HepG2 (cell line): ENCODE data around the gene AGAP4. TPM values are rescaled to one million over a fixed set of nuclear protein-coding genes. Genes with fewer than 3 reads are reported as not detected.
A peak's percentile ranks its signal among the peaks of the same experiment; 100 is the strongest.
"Not testable (repeated sequence)": the region's sequence is repeated elsewhere in the genome, so short reads cannot be mapped to it uniquely, and the experiment has no call there.

ENCODE experiments used
- ATAC-seq: fragments of 200-7000 bp; cut with Tn5 transposase; 3 replicates; pipeline ENCODE4 v1.9.1; 2020; ENCODE audit warnings: mild to moderate bottlenecking, moderate library complexity
- BruUV-seq: library from RNA; stranded (reverse); fragments of 400-500 nt; replicated peaks from 2 replicates; lab custom pipeline; 2021; lab: Mats Ljungman, UMichigan
- CTCF ChIA-PET: fragments of 300-600 bp; formaldehyde crosslinking; extraction: SDS; loops from one replicate; lab custom pipeline; 2021; ENCODE audit warnings: low total read pairs, inconsistent platforms, low intra/inter-chr PET ratio; lab: Yijun Ruan, JAX
- POLR2A ChIA-PET: fragments of 350-600 bp; sonication (Branson Sonifier 250); formaldehyde crosslinking; loops from one replicate; lab custom pipeline; 2020; ENCODE audit warnings: antibody characterized with exemption, inconsistent platforms; lab: Yijun Ruan, JAX
- DNase-seq: peaks from one replicate; pipeline ENCODE4 v3.0.0-alpha.2; 2015; ENCODE audit warnings: low spot score
- FAIRE-seq: peaks from 3 replicates; lab custom pipeline; 2011; peaks lifted over from hg19 to GRCh38; lab: Jason Lieb, UNC
- H2AFZ ChIP-seq: one replicate; pipeline ENCODE4 v1.6.1; 2011; ENCODE audit warnings: low read length, inconsistent platforms
- H3K27ac ChIP-seq: fragments of 300-600 bp; 3 replicates; pipeline ENCODE4 v1.8.0; 2011; ENCODE audit warnings: mixed run types, mild to moderate bottlenecking, mixed read lengths, low read length, inconsistent platforms; ENCODE audit not compliant: insufficient read depth; ENCODE audit errors: extremely low read length
- H3K27me3 ChIP-seq, 2 experiments: fragments of 200-600 bp in 1 of 2; 2 replicates in 1 of 2; 3 replicates in 1 of 2; pipeline versions ENCODE4 v1.6.0 to v1.8.0; 2011; ENCODE audit warnings: low read length in 2 of 2, mild to moderate bottlenecking in 2 of 2, moderate library complexity in 2 of 2, inconsistent platforms in 1 of 2; ENCODE audit not compliant: insufficient read depth in 2 of 2, control insufficient read depth in 1 of 2
- H3K36me3 ChIP-seq, 2 experiments: fragments of 200-600 bp in 1 of 2; replicated peaks in 1 of 2; 2 replicates in 1 of 2; 3 replicates in 1 of 2; pipeline versions ENCODE4 v1.5.1 to v1.8.0; 2011; ENCODE audit warnings: low read length in 2 of 2, inconsistent platforms in 1 of 2; ENCODE audit not compliant: insufficient read depth in 2 of 2, control insufficient read depth in 1 of 2
- H3K4me1 ChIP-seq: 2 replicates; pipeline ENCODE4 v1.5.1; 2012; ENCODE audit warnings: low read length, inconsistent platforms; ENCODE audit not compliant: insufficient read depth
- H3K4me2 ChIP-seq: 2 replicates; pipeline ENCODE4 v1.6.0; 2011; ENCODE audit warnings: low read depth, low read length, inconsistent platforms
- H3K4me3 ChIP-seq, 3 experiments: fragments of 200-600 bp in 1 of 3; sonication (generic), shearing (Covaris generic) in 1 of 3; replicated peaks in 1 of 3; 2 replicates each; pipeline ENCODE4 v1.5.1; 2011 to 2016; ENCODE audit warnings: low read length in 3 of 3, inconsistent platforms in 2 of 3, low read depth in 2 of 3, mild to moderate bottlenecking in 2 of 3, control low read depth in 1 of 3, mixed read lengths in 1 of 3; ENCODE audit not compliant: insufficient read depth in 1 of 3
- H3K79me2 ChIP-seq: one replicate; pipeline ENCODE4 v1.6.1; 2011; ENCODE audit warnings: low read length, inconsistent platforms; ENCODE audit not compliant: insufficient read depth
- H3K9ac ChIP-seq: 2 replicates; pipeline ENCODE4 v1.6.0; 2011; ENCODE audit warnings: mild to moderate bottlenecking, low read depth, low read length, inconsistent platforms; ENCODE audit not compliant: insufficient read depth
- H3K9me3 ChIP-seq: 2 replicates; pipeline ENCODE4 v1.5.1; 2012; ENCODE audit warnings: mild to moderate bottlenecking, low read length
- H4K20me1 ChIP-seq: 2 replicates; pipeline ENCODE4 v1.6.0; 2011; ENCODE audit warnings: inconsistent platforms, mild to moderate bottlenecking, low read length, moderate library complexity; ENCODE audit not compliant: insufficient read depth
- STAG1 ChIP-seq: sonication (generic); formaldehyde crosslinking; IDR thresholded peaks from 2 replicates; pipeline ENCODE4 v1.4.0; 2020; ENCODE audit warnings: missing genetic modification reagents
- ZZZ3 ChIP-seq: sonication (generic); formaldehyde crosslinking; IDR thresholded peaks from 2 replicates; pipeline ENCODE4 v1.4.0; 2020; ENCODE audit warnings: missing genetic modification reagents, mild to moderate bottlenecking, borderline replicate concordance
- WGBS: methylation state at CpG from one replicate; pipeline ENCODE4 v1.1.6; 2017; ENCODE audit warnings: low lambda C conversion rate; 5-methylcytosine and 5-hydroxymethylcytosine counted together
- in situ Hi-C: cut with HindIII; loops from 2 replicates; pipeline ENCODE4 v1.10.0; 2017; ENCODE audit warnings: low pct_unique_long_range_greater_than_20kb; ENCODE audit not compliant: extremely low pct_ligation_motif_present
- intact Hi-C: fragments of 100-400 bp; cut with micrococcal nuclease; formaldehyde crosslinking; loops from one replicate; pipeline ENCODE4 v1.10.0; 2022; ENCODE audit not compliant: unreplicated experiment
- polyA plus RNA-seq, 8 experiments: library from polyadenylated mRNA; depleted of rRNA in 3 of 8; stranded (reverse) in 7 of 8; unstranded in 1 of 8; fragments of >200 nt; fragmentation: Illumina TruSeq in 4 of 8; extraction: Trizol in 4 of 8; gene quantifications; 2 replicates each; pipeline versions ENCODE4 v1.2.1 to v1.2.3, GENCODE V29; 2011 to 2016; ENCODE audit warnings: low read depth in 4 of 8, missing spikeins in 1 of 8, mixed read lengths in 1 of 8; ENCODE audit not compliant: insufficient read depth in 1 of 8
- total RNA-seq, 5 experiments: library from RNA; depleted of rRNA; stranded (reverse); fragments of >200 nt; fragmentation: Illumina TruSeq; extraction: Trizol; gene quantifications; 2 replicates each; pipeline ENCODE4 v1.2.3, GENCODE V29; 2016; ENCODE audit warnings: low read depth in 1 of 5
- TF ChIP-seq, protein P1 (sequence below): sonication (generic); formaldehyde crosslinking; IDR thresholded peaks from 2 replicates; pipeline ENCODE4 v1.5.0; 2020; ENCODE audit warnings: mild to moderate bottlenecking, missing genetic modification reagents, moderate library complexity

Gene AGAP4
- total and polyA plus RNA-seq, 2 of the 13 experiments (the other 11 are each of a cell fraction or from before 2014, with no cell fraction given): 11.0 to 38.3 TPM

- POLR2A ChIA-PET: no interaction called here
Measured at GRCh38 chr10:45809837-45810236, 37.5 kb downstream of the AGAP4 start.

DNA sequence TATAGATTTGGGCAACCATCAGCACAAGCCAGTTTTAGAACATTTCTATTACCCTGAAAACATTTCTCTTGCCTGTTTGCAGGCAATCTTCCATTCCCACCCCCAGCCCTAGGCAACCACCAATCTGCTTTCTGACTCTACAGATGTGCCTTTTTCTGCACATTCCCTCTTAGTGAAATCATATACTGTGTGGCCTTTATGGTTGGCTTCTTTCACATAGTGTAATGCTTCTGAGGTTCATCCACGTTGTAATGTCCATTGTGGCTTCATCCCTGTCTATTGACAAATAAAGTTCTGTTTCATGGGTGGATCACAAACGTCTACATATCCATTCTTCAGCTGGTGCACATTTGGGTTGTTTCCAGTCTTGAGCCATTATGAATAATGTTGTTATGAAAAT, 42.3 kb downstream of the AGAP4 start:
- H3K36me3 ChIP-seq, H2AFZ ChIP-seq, H3K79me2 ChIP-seq, H3K4me3 ChIP-seq, intact Hi-C loops, H3K9ac ChIP-seq, H3K27ac ChIP-seq, DNase-seq, H3K27me3 ChIP-seq, H3K4me2 ChIP-seq, H4K20me1 ChIP-seq, CTCF ChIA-PET, BruUV-seq, H3K9me3 ChIP-seq, in situ Hi-C loops, FAIRE-seq, POLR2A ChIA-PET, ATAC-seq: not testable (repeated sequence)
- H3K4me1 ChIP-seq: peaks cover 22% of the 10 kb centered on the region
- 2% methylated on average over 2 of the region's 2 CpGs for WGBS

More at GRCh38 chr10:45809837-45810236, 37.5 kb downstream of the AGAP4 start:
- no peak overlapping the region for H2AFZ ChIP-seq
- FAIRE-seq: no peak
- no peak overlapping the region for H3K4me2 ChIP-seq
- intact Hi-C loops (no loop called here), in situ Hi-C loops (no loop called here)
- TF ChIP-seq, protein P1, sequence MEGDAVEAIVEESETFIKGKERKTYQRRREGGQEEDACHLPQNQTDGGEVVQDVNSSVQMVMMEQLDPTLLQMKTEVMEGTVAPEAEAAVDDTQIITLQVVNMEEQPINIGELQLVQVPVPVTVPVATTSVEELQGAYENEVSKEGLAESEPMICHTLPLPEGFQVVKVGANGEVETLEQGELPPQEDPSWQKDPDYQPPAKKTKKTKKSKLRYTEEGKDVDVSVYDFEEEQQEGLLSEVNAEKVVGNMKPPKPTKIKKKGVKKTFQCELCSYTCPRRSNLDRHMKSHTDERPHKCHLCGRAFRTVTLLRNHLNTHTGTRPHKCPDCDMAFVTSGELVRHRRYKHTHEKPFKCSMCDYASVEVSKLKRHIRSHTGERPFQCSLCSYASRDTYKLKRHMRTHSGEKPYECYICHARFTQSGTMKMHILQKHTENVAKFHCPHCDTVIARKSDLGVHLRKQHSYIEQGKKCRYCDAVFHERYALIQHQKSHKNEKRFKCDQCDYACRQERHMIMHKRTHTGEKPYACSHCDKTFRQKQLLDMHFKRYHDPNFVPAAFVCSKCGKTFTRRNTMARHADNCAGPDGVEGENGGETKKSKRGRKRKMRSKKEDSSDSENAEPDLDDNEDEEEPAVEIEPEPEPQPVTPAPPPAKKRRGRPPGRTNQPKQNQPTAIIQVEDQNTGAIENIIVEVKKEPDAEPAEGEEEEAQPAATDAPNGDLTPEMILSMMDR: peak; percentile 53
- TF ChIP-seq ZZZ3: no peak
- peak; percentile 58 for TF ChIP-seq STAG1
- CTCF ChIA-PET: no interaction called here
- no peaks in the 10 kb centered on the region for H3K36me3 ChIP-seq
- H3K4me3 ChIP-seq: no peak overlapping the region
- no peaks in the 10 kb centered on the region for H4K20me1 ChIP-seq
- no peak for ATAC-seq
- no peaks in the 10 kb centered on the region for H3K4me1 ChIP-seq
- H3K9ac ChIP-seq: no peak overlapping the region
- no peak overlapping the region for H3K27ac ChIP-seq
- peaks cover 0 to 2% of the 10 kb centered on the region in 2 experiments; a peak in 1 of 5 replicates for H3K27me3 ChIP-seq
- no peak for DNase-seq
- 41% methylated on average over 4 of the region's 4 CpGs for WGBS
- H3K79me2 ChIP-seq: no peaks in the 10 kb centered on the region
- no peaks in the 10 kb centered on the region for H3K9me3 ChIP-seq
- no TSS peak for BruUV-seq
